ENCODE data around the gene SLC12A2. TPM values are rescaled to one million over a fixed set of nuclear protein-coding genes. Genes with fewer than 3 reads are reported as not detected.

The SLC12A2 gene
- total and polyA plus RNA-seq, 4 donors, result 32.0 to 198 (median 86.0) TPM

DNA sequence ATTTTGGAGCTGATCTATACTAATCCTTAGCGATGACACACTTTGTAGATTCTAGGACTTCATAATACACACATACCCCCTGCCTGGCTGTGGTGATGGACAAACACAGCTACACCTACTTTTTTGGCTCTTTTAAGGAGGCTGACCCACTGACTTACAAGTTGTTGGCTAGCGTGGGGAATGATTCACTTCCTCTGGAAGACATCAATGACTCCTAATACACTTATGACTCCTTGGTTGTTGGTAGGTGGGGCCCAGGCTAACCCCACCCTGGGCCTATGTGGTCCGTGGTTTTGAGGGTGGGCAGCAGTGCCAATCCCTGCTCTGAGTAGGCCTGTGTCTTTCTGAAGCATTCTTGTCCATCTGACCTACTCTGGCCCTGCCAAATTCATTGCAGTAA lies 144.4 kb downstream of the SLC12A2 start:
- Histone ChIP-seq H3K4me3 (ENCODE audit: low read depth, low read length) (no peak overlapping the region), H3K9me3 (ENCODE audit: control insufficient read depth, insufficient read depth, low read length) (peaks cover 2% of the 10 kb centered on the region), H3K4me1 (ENCODE audit: control insufficient read depth, insufficient read depth, low read length) (peaks cover 6% of the 10 kb centered on the region), H3K27ac (ENCODE audit: low read depth, low read length) (no peak overlapping the region), H3K27me3 (ENCODE audit: control insufficient read depth, insufficient read depth, low read length) (no peaks in the 10 kb centered on the region), H3K36me3 (ENCODE audit: control insufficient read depth, insufficient read depth, low read length) (no peaks in the 10 kb centered on the region)
- DNase-seq (ENCODE audit: low read depth in 4 of 6, low spot score in 6 of 6), result peak in 1 of 6 donors; percentile 31
- no CpG with 5 or more reads among the region's 3 CpGs for WGBS (ENCODE audit: insufficient coverage)

GRCh38 chr5:128228521-128228920 lies 145.0 kb downstream of the SLC12A2 start:
- DNase-seq (ENCODE audit: low read depth in 4 of 6, low spot score in 6 of 6), result peak in 3 of 6 donors; percentile 15 to 76 (median 75)
- Histone ChIP-seq H3K9me3 (ENCODE audit: control insufficient read depth, insufficient read depth, low read length) (peaks cover 2% of the 10 kb centered on the region), H3K4me3 (ENCODE audit: low read depth, low read length) (no peak overlapping the region), H3K36me3 (ENCODE audit: control insufficient read depth, insufficient read depth, low read length) (no peaks in the 10 kb centered on the region), H3K27me3 (ENCODE audit: control insufficient read depth, insufficient read depth, low read length) (no peaks in the 10 kb centered on the region), H3K4me1 (ENCODE audit: control insufficient read depth, insufficient read depth, low read length) (peaks cover 6% of the 10 kb centered on the region), H3K27ac (ENCODE audit: low read depth, low read length) (no peak overlapping the region)
- WGBS (ENCODE audit: insufficient coverage), result no CpG with 5 or more reads among the region's 3 CpGs

DNA sequence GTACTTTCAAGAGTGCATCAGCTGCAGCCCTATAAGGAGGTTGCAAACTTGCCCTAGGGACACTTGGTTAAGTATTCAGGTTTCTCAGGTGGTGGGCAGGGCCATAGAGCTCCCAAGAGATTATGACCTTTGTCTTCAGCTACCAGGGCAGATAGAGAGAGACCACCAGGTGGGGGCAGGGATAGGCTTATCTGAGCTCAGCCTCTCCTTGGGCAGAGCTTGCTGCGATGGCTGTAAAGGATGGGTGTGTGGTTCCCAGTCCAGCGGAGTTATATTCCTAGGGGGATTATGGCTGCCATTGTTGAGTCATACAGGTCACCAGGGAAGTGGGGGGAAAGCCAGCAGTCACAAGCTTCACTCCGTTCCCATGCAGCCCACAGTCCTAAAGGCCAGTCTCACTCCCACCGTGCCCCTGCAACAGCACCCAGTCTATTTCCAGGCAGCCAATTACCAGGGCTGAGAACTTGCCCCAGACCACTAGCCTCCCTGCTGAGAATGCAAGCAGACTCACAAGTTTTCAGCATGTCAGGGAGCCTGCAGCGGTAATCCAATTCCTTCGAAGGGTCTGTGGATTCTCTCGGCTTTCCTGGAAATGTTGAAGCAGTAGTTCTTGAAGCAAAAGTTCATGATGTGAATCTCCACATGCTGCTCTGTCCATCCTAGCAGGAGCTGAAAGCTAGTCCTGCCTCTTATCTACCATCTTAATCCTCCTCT lies 151.5 kb downstream of the SLC12A2 start:
- H3K4me1 ChIP-seq (ENCODE audit: control insufficient read depth, insufficient read depth, low read length), result no peaks in the 10 kb centered on the region
- H3K9me3 ChIP-seq (ENCODE audit: control insufficient read depth, insufficient read depth, low read length), result no peaks in the 10 kb centered on the region
- H3K27ac ChIP-seq (ENCODE audit: low read depth, low read length), result no peak overlapping the region
- H3K4me3 ChIP-seq (ENCODE audit: low read depth, low read length), result no peak overlapping the region
- H3K36me3 ChIP-seq (ENCODE audit: control insufficient read depth, insufficient read depth, low read length), result no peaks in the 10 kb centered on the region
- DNase-seq (ENCODE audit: low read depth in 4 of 6, low spot score in 6 of 6), result no peak
- 95% methylated on average over 4 of the region's 7 CpGs for WGBS (ENCODE audit: insufficient coverage)
- H3K27me3 ChIP-seq (ENCODE audit: control insufficient read depth, insufficient read depth, low read length), result no peaks in the 10 kb centered on the region

GRCh38 chr5:128236334-128236733 lies 152.8 kb downstream of the SLC12A2 start:
- no peaks in the 10 kb centered on the region for H3K36me3 ChIP-seq (ENCODE audit: control insufficient read depth, insufficient read depth, low read length)
- H3K4me1 ChIP-seq (ENCODE audit: control insufficient read depth, insufficient read depth, low read length), result no peaks in the 10 kb centered on the region
- H3K4me3 ChIP-seq (ENCODE audit: low read depth, low read length), result no peak overlapping the region
- WGBS (ENCODE audit: insufficient coverage), result 93% methylated on average over 3 of the region's 7 CpGs
- H3K9me3 ChIP-seq (ENCODE audit: control insufficient read depth, insufficient read depth, low read length), result no peaks in the 10 kb centered on the region
- DNase-seq (ENCODE audit: low read depth in 4 of 6, low spot score in 6 of 6), result no peak
- H3K27me3 ChIP-seq (ENCODE audit: control insufficient read depth, insufficient read depth, low read length), result no peaks in the 10 kb centered on the region
- H3K27ac ChIP-seq (ENCODE audit: low read depth, low read length), result no peak overlapping the region

DNA sequence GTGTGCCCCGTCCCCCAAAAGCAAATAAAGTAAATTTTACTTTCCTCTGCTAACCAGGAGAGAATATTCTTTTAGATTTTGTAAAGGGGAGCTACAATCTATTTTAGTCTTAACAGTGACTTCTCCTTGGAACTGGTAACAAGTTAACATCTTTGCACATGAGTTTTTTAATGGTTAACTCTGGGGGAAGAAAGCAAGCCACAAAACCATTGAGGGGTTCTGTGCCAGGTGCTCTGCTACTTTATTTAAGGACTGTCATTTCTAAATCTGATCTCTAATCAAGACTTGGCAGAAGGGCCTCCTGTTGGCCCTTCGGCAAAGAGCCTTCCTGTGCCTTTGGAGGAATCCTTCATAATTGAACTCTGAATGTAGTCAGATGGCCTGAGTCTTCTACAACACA lies 153.4 kb downstream of the SLC12A2 start:
- WGBS (ENCODE audit: insufficient coverage), result no CpG with 5 or more reads among the region's 2 CpGs
- no peaks in the 10 kb centered on the region for H3K36me3 ChIP-seq (ENCODE audit: control insufficient read depth, insufficient read depth, low read length)

DNA sequence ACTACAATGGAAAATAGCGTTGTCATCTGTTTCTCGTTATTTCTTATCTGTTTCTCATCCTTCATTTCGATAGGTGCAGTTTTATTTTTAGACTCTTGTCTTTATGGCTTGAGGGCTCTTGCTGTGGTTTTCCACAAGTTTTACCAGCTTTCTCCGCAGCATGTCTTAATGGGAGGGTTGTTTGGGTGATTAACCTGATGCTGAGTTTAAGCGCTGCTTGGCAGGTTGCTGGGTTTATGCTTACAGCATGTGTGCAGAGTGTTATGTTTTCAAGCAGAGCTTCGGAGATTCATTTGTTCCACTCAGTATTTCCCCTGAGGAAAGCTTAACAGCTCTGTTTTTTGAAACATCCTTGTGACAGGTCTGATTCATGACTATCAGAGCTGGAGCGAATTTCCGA lies 154.0 kb downstream of the SLC12A2 start:
- H3K36me3 ChIP-seq (ENCODE audit: control insufficient read depth, insufficient read depth, low read length), result no peaks in the 10 kb centered on the region
- H3K27me3 ChIP-seq (ENCODE audit: control insufficient read depth, insufficient read depth, low read length), result no peaks in the 10 kb centered on the region
- H3K27ac ChIP-seq (ENCODE audit: low read depth, low read length), result no peak overlapping the region
- H3K9me3 ChIP-seq (ENCODE audit: control insufficient read depth, insufficient read depth, low read length), result no peaks in the 10 kb centered on the region
- H3K4me1 ChIP-seq (ENCODE audit: control insufficient read depth, insufficient read depth, low read length), result no peaks in the 10 kb centered on the region
- DNase-seq (ENCODE audit: low read depth in 4 of 6, low spot score in 6 of 6), result peak in 2 of 6 donors; percentile 53 to 83
- WGBS (ENCODE audit: insufficient coverage), result 64% methylated on average over 4 of the region's 8 CpGs
- H3K4me3 ChIP-seq (ENCODE audit: low read depth, low read length), result no peak overlapping the region

More for the DNA sequence above, 153.4 kb downstream of the SLC12A2 start:
- Histone ChIP-seq H3K4me3 (ENCODE audit: low read depth, low read length) (no peak overlapping the region), H3K27ac (ENCODE audit: low read depth, low read length) (no peak overlapping the region), H3K4me1 (ENCODE audit: control insufficient read depth, insufficient read depth, low read length) (no peaks in the 10 kb centered on the region), H3K27me3 (ENCODE audit: control insufficient read depth, insufficient read depth, low read length) (no peaks in the 10 kb centered on the region), H3K9me3 (ENCODE audit: control insufficient read depth, insufficient read depth, low read length) (no peaks in the 10 kb centered on the region)
- DNase-seq (ENCODE audit: low read depth in 4 of 6, low spot score in 6 of 6), result no peak

Measured in spinal cord (tissue), 10 donors.